HG03342 (cell line): ENCODE data around the gene RNF38.
"Not testable (repeated sequence)": the region's sequence is repeated elsewhere in the genome, so short reads cannot be mapped to it uniquely, and the experiment has no call there.

Experiments
- ATAC-seq: cut with Tn5 transposase; IDR thresholded peaks from one replicate; pipeline ENCODE4 v1.9.1; 2021; ENCODE audit warnings: mild to moderate bottlenecking, moderate library complexity; ENCODE audit not compliant: unreplicated experiment

The RNF38 gene

GRCh38 chr9:36297798-36298197 lies 102.3 kb downstream of the RNF38 start:
- no peak for ATAC-seq

- ATAC-seq = not testable (repeated sequence)
Observed at GRCh38 chr9:36294996-36295395, 105.1 kb downstream of the RNF38 start.

GRCh38 chr9:36293918-36294317 lies 106.2 kb downstream of the RNF38 start:
- no peak for ATAC-seq

- no peak for ATAC-seq
Observed at GRCh38 chr9:36293171-36293570, 106.9 kb downstream of the RNF38 start.

GRCh38 chr9:36292641-36293040 lies 107.4 kb downstream of the RNF38 start:
- no peak for ATAC-seq

- ATAC-seq = no peak
Observed at GRCh38 chr9:36290996-36291395, 109.1 kb downstream of the RNF38 start.

GRCh38 chr9:36289836-36290435 lies 110.1 kb downstream of the RNF38 start:
- ATAC-seq = no peak

- ATAC-seq = no peak
Observed at GRCh38 chr9:36288070-36288469, 112.0 kb downstream of the RNF38 start.
